ENCODE results near the gene DPF3. TPM values are rescaled to one million over a fixed set of nuclear protein-coding genes. Genes with fewer than 3 reads are reported as not detected.
"Not testable (repeated sequence)": the region's sequence is repeated elsewhere in the genome, so short reads cannot be mapped to it uniquely, and the experiment has no call there.

DPF3 gene
- total and polyA plus RNA-seq, 12 donors, result 0.91 to 6.0 (median 2.9) TPM

- intact Hi-C loops (cut with DNase I), result no loop called here
- no peaks in the 10 kb centered on the region for H3K36me3 ChIP-seq (replicated peaks in 1 of 2)
- H3K27me3 ChIP-seq, result no peaks in the 10 kb centered on the region
- no peak for TF ChIP-seq CTCF (IDR thresholded peaks at IDR 0.05)
- no peak for TF ChIP-seq POLR2A (IDR thresholded peaks at IDR 0.05)
- H3K4me3 ChIP-seq, result no peak overlapping the region
- 89 to 99% (median 94%) methylated on average over 5 of the region's 5 CpGs for WGBS, 4 donors
- no peak for DNase-seq
- H3K4me1 ChIP-seq (replicated peaks in 1 of 2), result no peaks in the 10 kb centered on the region
- no peaks in the 10 kb centered on the region for H3K9me3 ChIP-seq (replicated peaks in 1 of 3)
- no peak overlapping the region for H3K27ac ChIP-seq
Observed at GRCh38 chr14:72878746-72879145, 15.2 kb downstream of the DPF3 start.

- no peaks in the 10 kb centered on the region for H3K27me3 ChIP-seq
- intact Hi-C loops (cut with DNase I), result no loop called here
- H3K9me3 ChIP-seq (replicated peaks in 1 of 3), result no peaks in the 10 kb centered on the region
- no peak for DNase-seq
- no peak overlapping the region for H3K4me3 ChIP-seq
- WGBS, 4 donors, result 48 to 66% (median 62%) methylated on average over 4 of the region's 4 CpGs
- no peak overlapping the region for H3K27ac ChIP-seq
- H3K4me1 ChIP-seq (replicated peaks in 1 of 2), result no peaks in the 10 kb centered on the region
- H3K36me3 ChIP-seq (replicated peaks in 1 of 2), result no peaks in the 10 kb centered on the region
- TF ChIP-seq POLR2A (IDR thresholded peaks at IDR 0.05) (no peak), CTCF (IDR thresholded peaks at IDR 0.05) (no peak)
Observed at GRCh38 chr14:72876710-72877063, 17.2 kb downstream of the DPF3 start.

- DNase-seq, result no peak
- TF ChIP-seq POLR2A (IDR thresholded peaks at IDR 0.05) (no peak), CTCF (IDR thresholded peaks at IDR 0.05) (no peak)
- no peaks in the 10 kb centered on the region for H3K9me3 ChIP-seq (replicated peaks in 1 of 3)
- 71 to 86% (median 74%) methylated on average over 6 to 9 of the region's 9 CpGs for WGBS, 4 donors
- H3K4me3 ChIP-seq, result no peak overlapping the region
- intact Hi-C loops (cut with DNase I), result no loop called here
- no peak overlapping the region for H3K27ac ChIP-seq
- no peaks in the 10 kb centered on the region for H3K36me3 ChIP-seq (replicated peaks in 1 of 2)
- no peaks in the 10 kb centered on the region for H3K27me3 ChIP-seq
- H3K4me1 ChIP-seq (replicated peaks in 1 of 2), result no peaks in the 10 kb centered on the region
Observed at GRCh38 chr14:72876005-72876709, 17.7 kb downstream of the DPF3 start.

- H3K27ac ChIP-seq; H3K9me3 ChIP-seq (replicated peaks in 1 of 3); H3K36me3 ChIP-seq (replicated peaks in 1 of 2); intact Hi-C loops (cut with DNase I); DNase-seq; H3K27me3 ChIP-seq; H3K4me1 ChIP-seq (replicated peaks in 1 of 2); H3K4me3 ChIP-seq: not testable (repeated sequence)
- WGBS, 4 donors, result 87 to 92% (median 89%) methylated on average over 4 of the region's 4 CpGs
Observed at GRCh38 chr14:72870878-72871277, 23.0 kb downstream of the DPF3 start.

Measured in adrenal gland (tissue), 12 donors.